CD4-positive, alpha-beta T cell treated with Interleukin-21 for 1 hour (primary cell): ENCODE results near the gene PNLIPRP2.

Experiments used
- DNase-seq: peaks from one replicate; pipeline ENCODE4 v3.0.0-alpha.2; 2020

Gene PNLIPRP2

GRCh38 chr10:116620423-116621400, at the start of gene PNLIPRP2:
TSS of gene PNLIPRP2 (plus strand) at chr10:116620953.
- DNase-seq: no peak

- no peak for DNase-seq
These were observed 46.0 kb upstream of the PNLIPRP2 start for GRCh38 chr10:116574797-116575196.

- no peak for DNase-seq
These were observed 32.7 kb upstream of the PNLIPRP2 start for GRCh38 chr10:116587878-116588591.

- no peak for DNase-seq
These were observed 31.8 kb upstream of the PNLIPRP2 start for GRCh38 chr10:116588995-116589394.

- DNase-seq: no peak
These were observed 30.8 kb upstream of the PNLIPRP2 start for GRCh38 chr10:116589926-116590325.

- DNase-seq: no peak
These were observed 29.9 kb upstream of the PNLIPRP2 start, which contains the start of gene PNLIPRP1 for GRCh38 chr10:116590590-116591444. TSS of gene PNLIPRP1 (plus strand) at chr10:116590959. CDS start at chr10:116591130, 171 bp downstream.

GRCh38 chr10:116593139-116593740, 27.5 kb upstream of the PNLIPRP2 start:
- no peak for DNase-seq

GRCh38 chr10:116594525-116595035, 26.2 kb upstream of the PNLIPRP2 start:
- no peak for DNase-seq

- no peak for DNase-seq
These were observed 24.7 kb upstream of the PNLIPRP2 start for GRCh38 chr10:116596062-116596461.

- no peak for DNase-seq
These were observed 23.2 kb upstream of the PNLIPRP2 start for GRCh38 chr10:116597543-116597942.

GRCh38 chr10:116598329-116598728, 22.4 kb upstream of the PNLIPRP2 start:
- no peak for DNase-seq

- no peak for DNase-seq
These were observed 20.8 kb upstream of the PNLIPRP2 start for GRCh38 chr10:116599991-116600390.

- DNase-seq: no peak
These were observed 17.9 kb upstream of the PNLIPRP2 start for GRCh38 chr10:116602648-116603400.

GRCh38 chr10:116606061-116606483, 14.7 kb upstream of the PNLIPRP2 start:
- DNase-seq: no peak

GRCh38 chr10:116607336-116607735, 13.4 kb upstream of the PNLIPRP2 start:
- no peak for DNase-seq

- DNase-seq: no peak
These were observed 11.8 kb upstream of the PNLIPRP2 start for GRCh38 chr10:116608686-116609594.

- no peak for DNase-seq
These were observed 10.2 kb upstream of the PNLIPRP2 start for GRCh38 chr10:116610443-116611152.

- DNase-seq: no peak
These were observed 9.6 kb upstream of the PNLIPRP2 start for GRCh38 chr10:116611153-116611545.

- no peak for DNase-seq
These were observed 8.5 kb upstream of the PNLIPRP2 start for GRCh38 chr10:116612107-116612769.
